NT2/D1 (cell line): ENCODE measurements around the gene ZNF524.

ENCODE experiments used
- DNase-seq: peaks from one replicate; pipeline ENCODE4 v3.0.0-alpha.2; 2011; ENCODE audit warnings: low read depth, low spot score
- H3K27me3 ChIP-seq: 2 replicates; pipeline ENCODE4 v1.6.0; 2011; ENCODE audit warnings: mild to moderate bottlenecking; ENCODE audit not compliant: insufficient read length, insufficient read depth
- H3K36me3 ChIP-seq: 2 replicates; pipeline ENCODE4 v1.6.1; 2011; ENCODE audit warnings: mild to moderate bottlenecking, low read length, mixed read lengths; ENCODE audit not compliant: insufficient read depth, insufficient read length
- H3K4me1 ChIP-seq: 2 replicates; pipeline ENCODE4 v1.5.1; 2011; ENCODE audit not compliant: insufficient read depth, insufficient read length
- H3K4me3 ChIP-seq: 2 replicates; pipeline ENCODE4 v1.5.1; 2011; ENCODE audit warnings: low read depth; ENCODE audit not compliant: insufficient read length
- H3K9ac ChIP-seq: 2 replicates; pipeline ENCODE4 v1.6.0; 2011; ENCODE audit warnings: low read depth; ENCODE audit not compliant: insufficient read length
- H3K9me3 ChIP-seq: 2 replicates; pipeline ENCODE4 v1.5.1; 2011; ENCODE audit warnings: mild to moderate bottlenecking, low read length; ENCODE audit not compliant: insufficient read depth
- SUZ12 ChIP-seq: IDR thresholded peaks from 2 replicates; pipeline ENCODE4 v1.6.1; 2011; ENCODE audit not compliant: insufficient read length, insufficient read depth; ENCODE audit errors: extremely low read depth
- YY1 ChIP-seq: IDR thresholded peaks from 2 replicates; pipeline ENCODE4 v1.6.1; 2011; ENCODE audit not compliant: insufficient read length, insufficient read depth
- ZNF274 ChIP-seq: IDR thresholded peaks from 2 replicates; pipeline ENCODE4 v1.6.1; 2011; ENCODE audit warnings: mild to moderate bottlenecking, low read depth, low read length

The ZNF524 gene

DNA sequence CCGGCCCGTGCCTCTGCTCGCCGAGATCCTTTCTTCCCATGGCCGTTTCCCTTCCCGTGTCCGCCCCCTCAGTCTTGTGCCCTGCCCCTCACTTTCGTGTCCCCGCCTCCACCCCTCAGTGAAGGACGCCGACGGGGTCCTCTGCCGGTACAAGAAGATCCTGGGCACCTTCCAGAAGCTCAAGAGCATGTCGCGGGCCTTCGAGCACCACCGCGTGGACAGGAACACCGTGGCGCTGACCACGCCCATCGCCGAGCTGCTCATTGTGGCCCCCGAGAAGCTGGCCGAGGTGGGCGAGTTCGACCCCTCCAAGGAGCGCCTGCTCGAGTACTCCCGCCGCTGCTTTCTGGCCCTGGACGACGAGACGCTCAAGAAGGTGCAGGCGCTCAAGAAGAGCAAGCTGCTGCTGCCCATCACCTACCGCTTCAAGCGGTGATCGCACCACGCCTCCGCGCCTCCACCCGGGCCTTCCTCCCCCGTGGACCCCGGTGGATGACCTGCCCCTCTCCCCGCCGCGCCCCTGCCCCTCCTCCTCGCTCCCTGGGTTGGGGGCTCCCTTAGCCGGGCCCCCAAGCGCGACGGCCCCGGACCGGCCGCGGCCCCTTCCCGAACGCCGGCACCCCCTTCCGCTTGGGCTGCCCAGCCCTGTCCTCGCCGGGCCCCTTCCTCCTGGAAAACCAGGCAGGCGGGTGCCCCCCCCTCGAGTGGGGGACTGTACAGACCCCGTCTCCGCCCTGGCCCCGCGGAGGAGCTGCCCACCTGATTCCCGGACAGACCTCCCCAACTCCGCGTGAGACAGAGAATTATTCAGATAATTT lies 52.4 kb downstream of the ZNF524 start:
- H3K4me1 ChIP-seq, result peaks cover 10% of the 10 kb centered on the region
- TF ChIP-seq ZNF274 (no peak), YY1 (no peak), SUZ12 (no peak)
- no peaks in the 10 kb centered on the region for H3K27me3 ChIP-seq
- H3K9me3 ChIP-seq, result no peaks in the 10 kb centered on the region
- H3K4me3 ChIP-seq, result no peak overlapping the region
- peak overlapping the region; percentile 42 for H3K9ac ChIP-seq
- H3K36me3 ChIP-seq, result peaks cover 31% of the 10 kb centered on the region
- DNase-seq, result no peak
